DLD1 (cell line): ENCODE data around the gene PRUNE2.

ENCODE experiments used
- in situ Hi-C: cut with HindIII; loops from 2 replicates; pipeline ENCODE4 v1.10.0; 2017; ENCODE audit warnings: low sequenced_read_pairs

PRUNE2 gene

GRCh38 chr9:76642074-76642473, 263.8 kb downstream of the PRUNE2 start:
- in situ Hi-C loops, result loop anchor here (25.0 kb wide), 1 partner anchor 180 kb away; the partner anchor contains the start of gene GCNT1

GRCh38 chr9:76638001-76638400, 267.9 kb downstream of the PRUNE2 start:
- in situ Hi-C loops, result loop anchor here (10.0 to 25.0 kb wide), 2 partner anchors 67 to 176 kb away; partner anchors contain the start of gene GCNT1

- in situ Hi-C loops, result loop anchor here (10.0 to 25.0 kb wide), 2 partner anchors 67 to 175 kb away; partner anchors contain the start of gene GCNT1
Measured at GRCh38 chr9:76637416-76637815, 268.5 kb downstream of the PRUNE2 start.

- in situ Hi-C loops, result loop anchor here (10.0 to 25.0 kb wide), 2 partner anchors 70 to 172 kb away; partner anchors contain the start of gene GCNT1
Measured at GRCh38 chr9:76634356-76635054, 271.4 kb downstream of the PRUNE2 start.

GRCh38 chr9:76630916-76631315, 275.0 kb downstream of the PRUNE2 start:
- in situ Hi-C loops, result loop anchor here (10.0 to 25.0 kb wide), 2 partner anchors 74 to 169 kb away; partner anchors contain the start of gene GCNT1

GRCh38 chr9:76629205-76629990, 276.5 kb downstream of the PRUNE2 start:
- in situ Hi-C loops, result loop anchor here (25.0 kb wide), 1 partner anchor 167 kb away; the partner anchor contains the start of gene GCNT1

- in situ Hi-C loops, result loop anchor here (25.0 kb wide), 1 partner anchor 166 kb away; the partner anchor contains the start of gene GCNT1
Measured at GRCh38 chr9:76628155-76628554, 277.8 kb downstream of the PRUNE2 start.

- in situ Hi-C loops, result loop anchor here (25.0 kb wide), 1 partner anchor 165 kb away; the partner anchor contains the start of gene GCNT1
Measured at GRCh38 chr9:76626980-76627379, 278.9 kb downstream of the PRUNE2 start.

- in situ Hi-C loops, result loop anchor here (25.0 kb wide), 1 partner anchor 164 kb away; the partner anchor contains the start of gene GCNT1
Measured at GRCh38 chr9:76626141-76626540, 279.8 kb downstream of the PRUNE2 start.

- in situ Hi-C loops, result loop anchor here (25.0 kb wide), 1 partner anchor 162 kb away; the partner anchor contains the start of gene GCNT1
Measured at GRCh38 chr9:76624391-76625048, 281.4 kb downstream of the PRUNE2 start.

GRCh38 chr9:76620996-76621395, 284.9 kb downstream of the PRUNE2 start:
- in situ Hi-C loops, result no loop called here

GRCh38 chr9:76620581-76620980, 285.3 kb downstream of the PRUNE2 start:
- in situ Hi-C loops, result no loop called here

- in situ Hi-C loops, result no loop called here
Measured at GRCh38 chr9:76619640-76620039, 286.3 kb downstream of the PRUNE2 start.

- in situ Hi-C loops, result no loop called here
Measured at GRCh38 chr9:76619197-76619596, 286.7 kb downstream of the PRUNE2 start.

- in situ Hi-C loops, result no loop called here
Measured at GRCh38 chr9:76618762-76619161, 287.2 kb downstream of the PRUNE2 start.

GRCh38 chr9:76617497-76618175, 288.3 kb downstream of the PRUNE2 start:
- in situ Hi-C loops, result no loop called here

GRCh38 chr9:76616780-76617179, 289.1 kb downstream of the PRUNE2 start:
- in situ Hi-C loops, result no loop called here

- in situ Hi-C loops, result no loop called here
Measured at GRCh38 chr9:76615177-76615603, 290.7 kb downstream of the PRUNE2 start.

- in situ Hi-C loops, result no loop called here
Measured at GRCh38 chr9:76613974-76614373, 291.9 kb downstream of the PRUNE2 start.

- in situ Hi-C loops, result no loop called here
Measured at GRCh38 chr9:76613150-76613781, 292.6 kb downstream of the PRUNE2 start.
